Neural cell (in vitro differentiated cells): ENCODE results near the gene MDN1. TPM values are rescaled to one million over a fixed set of nuclear protein-coding genes. Genes with fewer than 3 reads are reported as not detected.

Experiments
- H2AFZ ChIP-seq: fragments of 200-600, 300-800 bp; sonication (generic), shearing (Covaris generic); 2 replicates; pipeline ENCODE4 v1.6.0; 2014; ENCODE audit warnings: low read depth, mild to moderate bottlenecking, antibody characterized with exemption, low read length, moderate library complexity
- H3F3A ChIP-seq: fragments of 200-600 bp; shearing (Covaris generic); 2 replicates; pipeline ENCODE4 v1.6.1; 2016; ENCODE audit warnings: mild to moderate bottlenecking, moderate library complexity, mixed read lengths, antibody characterized with exemption, low read length; ENCODE audit not compliant: insufficient read depth, poor library complexity, severe bottlenecking
- H3K27ac ChIP-seq: fragments of 200-600, 300-800 bp; sonication (generic), shearing (Covaris generic); 2 replicates; pipeline ENCODE4 v1.5.1; 2014; ENCODE audit warnings: mild to moderate bottlenecking, low read length, moderate library complexity
- H3K27me3 ChIP-seq: fragments of 300-800, 200-600 bp; sonication (generic), shearing (Covaris generic); 2 replicates; pipeline ENCODE4 v1.6.0; 2014; ENCODE audit warnings: mild to moderate bottlenecking, low read depth, low read length, moderate library complexity; ENCODE audit not compliant: insufficient read depth
- H3K36me3 ChIP-seq: fragments of 300-800, 200-600 bp; sonication (generic), shearing (Covaris generic); 2 replicates; pipeline ENCODE4 v1.5.1; 2014; ENCODE audit warnings: mild to moderate bottlenecking, antibody characterized with exemption, low read length, moderate library complexity; ENCODE audit not compliant: insufficient read depth
- H3K4me2 ChIP-seq: fragments of 300-800, 200-600 bp; sonication (generic), shearing (Covaris generic); 2 replicates; pipeline ENCODE4 v1.6.0; 2014; ENCODE audit warnings: mild to moderate bottlenecking, low read length
- H3K4me3 ChIP-seq: fragments of 300-800, 200-600 bp; sonication (generic), shearing (Covaris generic); 2 replicates; pipeline ENCODE4 v1.5.1; 2014; ENCODE audit warnings: mild to moderate bottlenecking, low read length, moderate library complexity
- H3K79me2 ChIP-seq: fragments of 200-600 bp; shearing (Covaris generic); replicated peaks from 2 replicates; pipeline ENCODE4 v1.6.0; 2014; ENCODE audit warnings: mild to moderate bottlenecking, low read length, moderate library complexity; ENCODE audit not compliant: insufficient read depth
- H3K9ac ChIP-seq: fragments of 300-800, 200-600 bp; sonication (generic), shearing (Covaris generic); 2 replicates; pipeline ENCODE4 v1.6.1; 2016; ENCODE audit warnings: mild to moderate bottlenecking, low read length, mixed read lengths
- H3K9me2 ChIP-seq: fragments of 200-600 bp; shearing (Covaris generic); 2 replicates; pipeline ENCODE4 v1.6.1; 2016; ENCODE audit warnings: mild to moderate bottlenecking, low read length, mixed read lengths; ENCODE audit not compliant: insufficient read depth
- H3K9me3 ChIP-seq: fragments of 200-600, 300-800 bp; sonication (generic), shearing (Covaris generic); 2 replicates; pipeline ENCODE4 v1.6.1; 2016; ENCODE audit warnings: mild to moderate bottlenecking, mixed run types, low read length, moderate library complexity, mixed read lengths
- H4K20me1 ChIP-seq: fragments of 200-600 bp; shearing (Covaris generic); 2 replicates; pipeline ENCODE4 v1.6.1; 2016; ENCODE audit warnings: mild to moderate bottlenecking, mixed run types; ENCODE audit not compliant: insufficient read depth
- EP300 ChIP-seq: fragments of 450-650 bp; conservative IDR thresholded peaks from 2 replicates; pipeline ENCODE4 v1.6.1; 2014; ENCODE audit warnings: antibody characterized with exemption, mild to moderate bottlenecking, moderate library complexity; ENCODE audit not compliant: poor library complexity, severe bottlenecking
- EZH2 ChIP-seq: fragments of 200-600, 300-800 bp; shearing (Covaris generic), sonication (generic); IDR thresholded peaks from 2 replicates; pipeline ENCODE4 v1.6.1; 2014; ENCODE audit warnings: antibody characterized with exemption, low read length, borderline replicate concordance, mild to moderate bottlenecking; ENCODE audit not compliant: insufficient read depth, poor library complexity, severe bottlenecking
- MXI1 ChIP-seq: fragments of 450-650 bp; conservative IDR thresholded peaks from 2 replicates; pipeline ENCODE4 v1.6.1; 2014; ENCODE audit warnings: antibody characterized with exemption, mild to moderate bottlenecking; ENCODE audit not compliant: poor library complexity, severe bottlenecking
- POLR2AphosphoS5 ChIP-seq: IDR thresholded peaks from 2 replicates; pipeline ENCODE4 v1.6.1; 2012
- RAD21 ChIP-seq: fragments of 450-650 bp; conservative IDR thresholded peaks from 2 replicates; pipeline ENCODE4 v1.6.1; 2014; ENCODE audit warnings: antibody characterized with exemption, mild to moderate bottlenecking, moderate library complexity
- SMC3 ChIP-seq: fragments of 450-650 bp; conservative IDR thresholded peaks from 2 replicates; pipeline ENCODE4 v1.6.1; 2014; ENCODE audit warnings: antibody characterized with exemption, mild to moderate bottlenecking, moderate library complexity; ENCODE audit not compliant: poor library complexity
- TAF1 ChIP-seq: IDR thresholded peaks from 2 replicates; pipeline ENCODE4 v1.6.1; 2012; ENCODE audit warnings: low read depth
- polyA plus RNA-seq: library from polyadenylated mRNA; depleted of rRNA; stranded (reverse); fragments of >200 nt; gene quantifications from 2 replicates; pipeline ENCODE4 v1.2.3, GENCODE V29; 2014
- TF ChIP-seq, protein P1 (sequence below): fragments of 450-650 bp; IDR thresholded peaks from 2 replicates; pipeline ENCODE4 v1.5.1; 2014; ENCODE audit warnings: antibody characterized with exemption, mild to moderate bottlenecking, moderate library complexity; ENCODE audit not compliant: poor library complexity, severe bottlenecking
- TF ChIP-seq, protein P2 (sequence below): IDR thresholded peaks from 2 replicates; pipeline ENCODE4 v1.6.1; 2012; ENCODE audit warnings: borderline replicate concordance

The MDN1 gene
- polyA plus RNA-seq, 1 donor from 2014 or later = 17.8 TPM

DNA sequence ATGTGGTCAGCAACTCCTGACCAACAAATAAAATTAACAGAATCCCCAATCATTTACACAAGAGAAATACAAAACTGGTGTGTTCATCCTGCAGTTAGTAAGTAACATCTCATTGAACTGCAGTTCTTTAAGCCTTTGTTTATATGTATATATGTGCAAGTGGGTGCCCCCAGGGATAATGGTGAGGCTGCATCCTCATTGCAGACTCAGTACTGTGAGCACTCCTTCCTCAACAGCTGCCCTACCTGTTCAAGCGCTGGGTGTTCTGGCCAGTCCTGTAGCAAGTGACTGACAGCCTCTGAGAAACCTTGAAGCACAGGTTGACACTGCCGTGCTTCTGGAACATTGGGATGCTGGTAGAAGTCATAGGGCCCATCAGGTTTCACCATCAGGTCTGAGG lies 131.3 kb downstream of the MDN1 start:
- no peaks in the 10 kb centered on the region for H3K9me3 ChIP-seq
- H3K79me2 ChIP-seq = no peaks in the 10 kb centered on the region
- H3K36me3 ChIP-seq = peaks cover under 1% of the 10 kb centered on the region
- H3K27ac ChIP-seq = no peak overlapping the region
- H3K27me3 ChIP-seq = no peaks in the 10 kb centered on the region
- H2AFZ ChIP-seq = no peak overlapping the region
- no peak overlapping the region for H3K4me2 ChIP-seq
- no peak overlapping the region for H3K4me3 ChIP-seq
- no peaks in the 10 kb centered on the region for H3K9me2 ChIP-seq
- no peaks in the 10 kb centered on the region for H4K20me1 ChIP-seq
- H3K9ac ChIP-seq = no peak overlapping the region
- H3F3A ChIP-seq = no peaks in the 10 kb centered on the region
- TF ChIP-seq, protein P1, sequence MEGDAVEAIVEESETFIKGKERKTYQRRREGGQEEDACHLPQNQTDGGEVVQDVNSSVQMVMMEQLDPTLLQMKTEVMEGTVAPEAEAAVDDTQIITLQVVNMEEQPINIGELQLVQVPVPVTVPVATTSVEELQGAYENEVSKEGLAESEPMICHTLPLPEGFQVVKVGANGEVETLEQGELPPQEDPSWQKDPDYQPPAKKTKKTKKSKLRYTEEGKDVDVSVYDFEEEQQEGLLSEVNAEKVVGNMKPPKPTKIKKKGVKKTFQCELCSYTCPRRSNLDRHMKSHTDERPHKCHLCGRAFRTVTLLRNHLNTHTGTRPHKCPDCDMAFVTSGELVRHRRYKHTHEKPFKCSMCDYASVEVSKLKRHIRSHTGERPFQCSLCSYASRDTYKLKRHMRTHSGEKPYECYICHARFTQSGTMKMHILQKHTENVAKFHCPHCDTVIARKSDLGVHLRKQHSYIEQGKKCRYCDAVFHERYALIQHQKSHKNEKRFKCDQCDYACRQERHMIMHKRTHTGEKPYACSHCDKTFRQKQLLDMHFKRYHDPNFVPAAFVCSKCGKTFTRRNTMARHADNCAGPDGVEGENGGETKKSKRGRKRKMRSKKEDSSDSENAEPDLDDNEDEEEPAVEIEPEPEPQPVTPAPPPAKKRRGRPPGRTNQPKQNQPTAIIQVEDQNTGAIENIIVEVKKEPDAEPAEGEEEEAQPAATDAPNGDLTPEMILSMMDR = no peak
- TF ChIP-seq POLR2AphosphoS5 (no peak), EP300 (no peak), TAF1 (no peak), EZH2 (no peak), MXI1 (no peak), SMC3 (no peak), RAD21 (no peak)
- TF ChIP-seq, protein P2, sequence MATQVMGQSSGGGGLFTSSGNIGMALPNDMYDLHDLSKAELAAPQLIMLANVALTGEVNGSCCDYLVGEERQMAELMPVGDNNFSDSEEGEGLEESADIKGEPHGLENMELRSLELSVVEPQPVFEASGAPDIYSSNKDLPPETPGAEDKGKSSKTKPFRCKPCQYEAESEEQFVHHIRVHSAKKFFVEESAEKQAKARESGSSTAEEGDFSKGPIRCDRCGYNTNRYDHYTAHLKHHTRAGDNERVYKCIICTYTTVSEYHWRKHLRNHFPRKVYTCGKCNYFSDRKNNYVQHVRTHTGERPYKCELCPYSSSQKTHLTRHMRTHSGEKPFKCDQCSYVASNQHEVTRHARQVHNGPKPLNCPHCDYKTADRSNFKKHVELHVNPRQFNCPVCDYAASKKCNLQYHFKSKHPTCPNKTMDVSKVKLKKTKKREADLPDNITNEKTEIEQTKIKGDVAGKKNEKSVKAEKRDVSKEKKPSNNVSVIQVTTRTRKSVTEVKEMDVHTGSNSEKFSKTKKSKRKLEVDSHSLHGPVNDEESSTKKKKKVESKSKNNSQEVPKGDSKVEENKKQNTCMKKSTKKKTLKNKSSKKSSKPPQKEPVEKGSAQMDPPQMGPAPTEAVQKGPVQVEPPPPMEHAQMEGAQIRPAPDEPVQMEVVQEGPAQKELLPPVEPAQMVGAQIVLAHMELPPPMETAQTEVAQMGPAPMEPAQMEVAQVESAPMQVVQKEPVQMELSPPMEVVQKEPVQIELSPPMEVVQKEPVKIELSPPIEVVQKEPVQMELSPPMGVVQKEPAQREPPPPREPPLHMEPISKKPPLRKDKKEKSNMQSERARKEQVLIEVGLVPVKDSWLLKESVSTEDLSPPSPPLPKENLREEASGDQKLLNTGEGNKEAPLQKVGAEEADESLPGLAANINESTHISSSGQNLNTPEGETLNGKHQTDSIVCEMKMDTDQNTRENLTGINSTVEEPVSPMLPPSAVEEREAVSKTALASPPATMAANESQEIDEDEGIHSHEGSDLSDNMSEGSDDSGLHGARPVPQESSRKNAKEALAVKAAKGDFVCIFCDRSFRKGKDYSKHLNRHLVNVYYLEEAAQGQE = no peak

DNA sequence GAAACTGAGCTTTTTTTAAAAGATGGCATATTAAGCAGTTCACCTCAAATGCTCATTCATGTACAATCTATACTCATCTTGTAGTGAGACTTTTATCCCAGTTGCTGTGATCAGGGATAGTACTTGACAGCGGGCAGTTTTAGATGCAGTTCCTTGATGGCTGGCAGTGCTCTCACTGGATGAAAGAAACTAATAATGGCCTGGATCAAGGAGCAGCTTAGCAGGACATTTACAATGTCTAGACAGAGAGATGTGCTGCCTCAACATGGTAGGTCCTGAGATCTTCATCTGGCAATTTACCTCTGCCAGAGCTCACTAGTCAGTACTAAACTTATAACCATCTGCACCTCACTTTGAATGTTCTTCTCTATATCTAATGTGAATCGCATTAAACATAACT lies 134.3 kb downstream of the MDN1 start:
- H3K27ac ChIP-seq = no peak overlapping the region
- H3K36me3 ChIP-seq = peaks cover 7% of the 10 kb centered on the region
- H3K4me3 ChIP-seq = no peak overlapping the region
- no peaks in the 10 kb centered on the region for H3F3A ChIP-seq
- no peaks in the 10 kb centered on the region for H4K20me1 ChIP-seq
- H3K79me2 ChIP-seq = no peaks in the 10 kb centered on the region
- H3K9me3 ChIP-seq = no peaks in the 10 kb centered on the region
- no peak overlapping the region for H3K9ac ChIP-seq
- no peak overlapping the region for H3K4me2 ChIP-seq
- no peak for TF ChIP-seq POLR2AphosphoS5
- no peak for TF ChIP-seq EZH2
- TF ChIP-seq TAF1 = no peak
- no peak for TF ChIP-seq EP300
- TF ChIP-seq, protein P2 = no peak
- TF ChIP-seq, protein P1 = no peak
- H3K9me2 ChIP-seq = no peaks in the 10 kb centered on the region
- no peaks in the 10 kb centered on the region for H3K27me3 ChIP-seq
- H2AFZ ChIP-seq = no peak overlapping the region
